Upper lobe of left lung (tissue), 4 donors: Measurements from ENCODE around the gene FOCAD.

ENCODE experiments used
- CTCF ChIP-seq, 6 experiments: fragments of 450-650 bp in 4 of 6; fragments of 200-600 bp in 2 of 6; sonication (generic) in 2 of 6; IDR thresholded peaks; one replicate each; pipeline ENCODE4 v1.5.1; 2016 to 2019; ENCODE audit warnings: antibody characterized with exemption in 6 of 6
- POLR2AphosphoS5 ChIP-seq, 2 donors: sonication (generic); formaldehyde crosslinking; IDR thresholded peaks; one replicate each; pipeline ENCODE4 v1.5.1; 2017; ENCODE audit warnings: antibody characterized with exemption in 2 of 2

GRCh38 chr9:20848490-20848889, 164.4 kb downstream of the FOCAD start:
- no peak for TF ChIP-seq CTCF (IDR thresholded peaks at IDR 0.05)
- no peak for TF ChIP-seq POLR2AphosphoS5 (IDR thresholded peaks at IDR 0.05)
